ENCODE measurements around the gene GDPD5. TPM values are rescaled to one million over a fixed set of nuclear protein-coding genes. Genes with fewer than 3 reads are reported as not detected.

The GDPD5 gene
- total RNA-seq, 1 donor from 2014 or later, result 2.1 TPM

GRCh38 chr11:75539459-75540334, 14.0 kb upstream of the GDPD5 start:
- Histone ChIP-seq H3K27me3 (ENCODE audit: control insufficient read depth, insufficient read depth, low read length) (no peaks in the 10 kb centered on the region), H3K4me3 (ENCODE audit: low read depth, low read length) (no peak overlapping the region), H3K36me3 (ENCODE audit: control insufficient read depth, insufficient read depth, low read length) (no peaks in the 10 kb centered on the region)
- no peak for TF ChIP-seq CTCF (IDR thresholded peaks at IDR 0.05; ENCODE audit: insufficient read depth, low read length, severe bottlenecking)
- no peak for DNase-seq (ENCODE audit: low read depth)
- no peak for FAIRE-seq

- Histone ChIP-seq H3K4me3 (ENCODE audit: low read depth, low read length) (no peak overlapping the region), H3K27me3 (ENCODE audit: control insufficient read depth, insufficient read depth, low read length) (no peaks in the 10 kb centered on the region), H3K36me3 (ENCODE audit: control insufficient read depth, insufficient read depth, low read length) (no peaks in the 10 kb centered on the region)
- FAIRE-seq, result no peak
- TF ChIP-seq CTCF (IDR thresholded peaks at IDR 0.05; ENCODE audit: insufficient read depth, low read length, severe bottlenecking), result no peak
- peak; percentile 15 for DNase-seq (ENCODE audit: low read depth)
Measured at GRCh38 chr11:75538150-75538942, 12.6 kb upstream of the GDPD5 start.

- H3K36me3 ChIP-seq (ENCODE audit: control insufficient read depth, insufficient read depth, low read length), result no peaks in the 10 kb centered on the region
- no peak for FAIRE-seq
- no peak for TF ChIP-seq CTCF (IDR thresholded peaks at IDR 0.05; ENCODE audit: insufficient read depth, low read length, severe bottlenecking)
Measured at GRCh38 chr11:75537740-75538139, 12.0 kb upstream of the GDPD5 start.

GRCh38 chr11:75536786-75537641, 11.3 kb upstream of the GDPD5 start:
- no peak overlapping the region for H3K4me3 ChIP-seq (ENCODE audit: low read depth, low read length)
- DNase-seq (ENCODE audit: low read depth) (peak; percentile 88), FAIRE-seq (no peak)
- H3K27me3 ChIP-seq (ENCODE audit: control insufficient read depth, insufficient read depth, low read length), result no peaks in the 10 kb centered on the region
- no peaks in the 10 kb centered on the region for H3K36me3 ChIP-seq (ENCODE audit: control insufficient read depth, insufficient read depth, low read length)
- no peak for TF ChIP-seq CTCF (IDR thresholded peaks at IDR 0.05; ENCODE audit: insufficient read depth, low read length, severe bottlenecking)

More at GRCh38 chr11:75537740-75538139, 12.0 kb upstream of the GDPD5 start:
- DNase-seq (ENCODE audit: low read depth), result no peak
- Histone ChIP-seq H3K4me3 (ENCODE audit: low read depth, low read length) (no peak overlapping the region), H3K27me3 (ENCODE audit: control insufficient read depth, insufficient read depth, low read length) (no peaks in the 10 kb centered on the region)

- Histone ChIP-seq H3K36me3 (ENCODE audit: control insufficient read depth, insufficient read depth, low read length) (no peaks in the 10 kb centered on the region), H3K4me3 (ENCODE audit: low read depth, low read length) (no peak overlapping the region), H3K27me3 (ENCODE audit: control insufficient read depth, insufficient read depth, low read length) (no peaks in the 10 kb centered on the region)
- no peak for DNase-seq (ENCODE audit: low read depth)
- no peak for TF ChIP-seq CTCF (IDR thresholded peaks at IDR 0.05; ENCODE audit: insufficient read depth, low read length, severe bottlenecking)
- FAIRE-seq, result no peak
Measured at GRCh38 chr11:75535071-75535470, 9.3 kb upstream of the GDPD5 start.
